GM13977 (cell line): Measurements from ENCODE around the gene NRIP3.

Experiments used
- DNase-seq: peaks from one replicate; pipeline ENCODE4 v3.0.0; 2012; ENCODE audit warnings: low spot score
- in situ Hi-C: fragments of 300-500 bp; cut with MboI; formaldehyde crosslinking; loops from one replicate; pipeline ENCODE4 v1.12.0; 2022; ENCODE audit warnings: low sequenced_read_pairs, low pct_unique_long_range_greater_than_20kb, mixed read lengths, inconsistent platforms; ENCODE audit not compliant: unreplicated experiment
- TF ChIP-seq, protein P1 (sequence below): IDR thresholded peaks from 2 replicates; pipeline ENCODE4 v1.5.1; 2012; ENCODE audit warnings: mild to moderate bottlenecking, control low read depth; ENCODE audit not compliant: insufficient read depth; ENCODE audit errors: extremely low read depth, missing control alignments

Gene NRIP3

DNA sequence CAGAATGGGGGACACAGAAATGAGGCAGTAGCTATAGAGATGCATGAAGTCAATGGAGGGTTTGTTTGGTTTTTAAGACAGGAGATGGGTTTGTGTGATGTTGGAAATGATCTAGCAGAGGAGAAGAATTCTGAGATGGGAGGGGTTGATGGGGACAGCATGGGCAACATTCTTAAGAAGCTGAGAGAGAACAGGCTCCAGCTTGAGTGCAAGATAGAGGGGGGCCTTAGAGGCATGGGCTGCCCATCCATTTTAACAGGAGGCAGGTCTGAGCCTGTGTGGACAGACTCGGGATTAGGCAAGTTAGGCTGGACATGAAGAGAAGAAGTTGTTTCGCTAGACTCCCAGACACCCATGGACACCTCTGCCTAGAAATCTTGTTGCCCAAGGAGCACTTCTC, 37.9 kb upstream of the NRIP3 start:
- TF ChIP-seq, protein P1, sequence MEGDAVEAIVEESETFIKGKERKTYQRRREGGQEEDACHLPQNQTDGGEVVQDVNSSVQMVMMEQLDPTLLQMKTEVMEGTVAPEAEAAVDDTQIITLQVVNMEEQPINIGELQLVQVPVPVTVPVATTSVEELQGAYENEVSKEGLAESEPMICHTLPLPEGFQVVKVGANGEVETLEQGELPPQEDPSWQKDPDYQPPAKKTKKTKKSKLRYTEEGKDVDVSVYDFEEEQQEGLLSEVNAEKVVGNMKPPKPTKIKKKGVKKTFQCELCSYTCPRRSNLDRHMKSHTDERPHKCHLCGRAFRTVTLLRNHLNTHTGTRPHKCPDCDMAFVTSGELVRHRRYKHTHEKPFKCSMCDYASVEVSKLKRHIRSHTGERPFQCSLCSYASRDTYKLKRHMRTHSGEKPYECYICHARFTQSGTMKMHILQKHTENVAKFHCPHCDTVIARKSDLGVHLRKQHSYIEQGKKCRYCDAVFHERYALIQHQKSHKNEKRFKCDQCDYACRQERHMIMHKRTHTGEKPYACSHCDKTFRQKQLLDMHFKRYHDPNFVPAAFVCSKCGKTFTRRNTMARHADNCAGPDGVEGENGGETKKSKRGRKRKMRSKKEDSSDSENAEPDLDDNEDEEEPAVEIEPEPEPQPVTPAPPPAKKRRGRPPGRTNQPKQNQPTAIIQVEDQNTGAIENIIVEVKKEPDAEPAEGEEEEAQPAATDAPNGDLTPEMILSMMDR = no peak
- no peak for DNase-seq
- in situ Hi-C loops = no loop called here

DNA sequence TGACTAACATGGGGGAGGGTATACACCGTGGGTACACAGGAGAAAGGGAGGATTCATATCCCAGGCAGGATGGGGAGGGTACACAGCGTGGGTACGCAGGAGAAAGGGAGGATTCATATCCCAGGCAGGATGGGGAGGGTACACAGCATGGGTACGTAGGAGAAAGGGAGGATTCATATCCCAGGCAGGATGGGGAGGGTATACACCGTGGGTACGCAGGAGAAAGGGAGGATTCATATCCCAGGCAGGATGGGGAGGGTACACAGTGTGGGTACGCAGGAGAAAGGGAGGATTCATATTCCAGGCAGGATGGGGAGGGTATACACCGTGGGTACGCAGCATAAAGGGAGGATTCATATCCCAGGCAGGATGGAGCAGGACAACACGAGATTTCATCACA, 36.6 kb upstream of the NRIP3 start:
- TF ChIP-seq, protein P1 = no peak
- in situ Hi-C loops = no loop called here

DNA sequence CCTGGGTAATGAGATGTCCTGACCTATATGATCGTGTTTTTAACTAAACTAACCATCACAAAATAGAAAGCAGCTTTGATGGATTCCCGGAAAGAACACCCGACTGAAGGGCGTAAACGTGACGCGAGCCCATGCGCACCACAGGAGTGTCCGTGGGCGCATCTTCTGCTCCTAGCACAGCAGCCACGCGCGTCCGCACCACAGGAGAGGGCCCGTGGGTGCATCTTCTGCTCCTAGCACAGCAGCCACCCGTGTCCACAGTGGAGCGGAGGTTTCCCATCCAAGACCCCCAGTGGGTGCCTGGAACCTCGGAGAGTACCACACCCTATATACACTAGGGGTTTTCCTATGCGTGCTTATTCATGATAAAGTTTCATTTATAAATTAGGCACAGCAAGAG, 36.1 kb upstream of the NRIP3 start:
- TF ChIP-seq, protein P1 = no peak
- DNase-seq = no peak
- in situ Hi-C loops = no loop called here

More for the DNA sequence above, 36.6 kb upstream of the NRIP3 start:
- DNase-seq = no peak

DNA sequence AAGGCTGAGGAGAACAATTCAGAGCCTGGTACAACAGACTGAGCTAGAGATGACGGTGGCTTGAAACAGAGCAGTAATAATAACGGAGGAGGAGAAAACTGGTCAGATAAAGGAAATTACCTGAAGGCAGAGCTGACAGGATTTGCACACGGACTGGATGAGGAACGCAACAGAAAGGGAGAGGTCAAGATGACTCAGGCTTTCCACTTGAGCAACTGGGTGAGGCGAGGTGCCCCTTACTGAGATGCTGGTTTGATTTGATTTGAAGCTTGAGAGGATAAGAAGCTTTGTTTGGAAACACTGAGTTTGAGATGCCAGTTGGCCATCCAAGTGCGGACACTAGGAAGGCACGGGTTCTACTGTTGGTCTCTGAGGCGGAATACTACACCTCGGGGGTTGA, 35.4 kb upstream of the NRIP3 start:
- DNase-seq = peak; percentile 34
- in situ Hi-C loops = no loop called here
- TF ChIP-seq, protein P1 = no peak

DNA sequence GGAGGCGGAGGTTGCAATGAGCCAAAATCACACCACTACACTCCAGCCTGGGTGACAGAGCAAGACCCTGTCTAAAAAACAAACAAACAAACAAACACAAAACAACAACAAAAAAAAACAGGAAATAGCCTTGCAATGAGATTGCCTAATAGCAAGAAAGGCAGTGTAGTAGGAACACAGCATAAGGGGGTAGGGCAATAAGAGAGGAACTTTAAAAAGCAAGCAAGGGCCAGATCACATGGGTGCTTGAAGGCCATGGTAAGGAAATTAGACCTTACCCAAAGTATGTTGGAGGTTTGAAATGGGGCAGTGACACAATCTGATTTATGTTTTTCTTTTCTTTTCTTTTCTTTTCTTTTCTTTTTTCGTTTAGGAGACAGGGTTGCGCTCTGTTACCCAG, 34.7 kb upstream of the NRIP3 start:
- TF ChIP-seq, protein P1 = no peak
- in situ Hi-C loops = no loop called here
- DNase-seq = no peak

DNA sequence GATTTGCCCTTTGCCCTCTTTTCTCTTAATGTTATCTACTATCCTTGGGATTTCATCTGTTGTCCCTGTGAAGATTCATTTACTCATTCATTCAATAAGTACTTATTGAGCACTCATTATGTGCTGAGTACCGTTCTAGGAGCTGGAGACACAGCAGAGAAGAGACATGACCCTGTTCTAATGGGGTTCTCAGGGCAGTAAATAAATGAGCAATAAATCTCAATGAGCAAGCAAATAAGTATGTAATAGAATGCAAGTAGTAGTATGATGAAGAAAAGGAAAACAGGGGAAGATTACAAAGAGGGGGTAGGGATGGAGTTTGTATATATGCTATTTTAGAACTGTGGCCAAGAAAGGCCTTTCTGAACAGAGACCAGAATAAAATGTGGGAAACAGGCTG, 34.2 kb upstream of the NRIP3 start:
- TF ChIP-seq, protein P1 = no peak
- in situ Hi-C loops = no loop called here
- DNase-seq = no peak
